GM12875 (cell line): ENCODE measurements around the gene ANKRD65.
"Not testable (repeated sequence)": the region's sequence is repeated elsewhere in the genome, so short reads cannot be mapped to it uniquely, and the experiment has no call there.

Experiments used
- H3K4me3 ChIP-seq: one replicate; pipeline ENCODE4 v1.5.1; 2011; ENCODE audit warnings: low read depth, low read length, control low read depth
- CTCF ChIP-seq: IDR thresholded peaks from 2 replicates; pipeline ENCODE4 v1.5.1; 2011; ENCODE audit warnings: low read depth, mild to moderate bottlenecking, control low read depth, inconsistent platforms, low read length, moderate library complexity, borderline replicate concordance; ENCODE audit not compliant: insufficient read depth

Gene ANKRD65

GRCh38 chr1:1421147-1421906, at the start of gene ANKRD65:
Gene ANKRD65 (minus strand): TSS chr1:1421276. CDS start chr1:1421005, 271 bp downstream.
- H3K4me3 ChIP-seq = no peak within 1 kb of the TSS
- TF ChIP-seq CTCF = no peak

GRCh38 chr1:1468196-1468985, 47.3 kb upstream of the ANKRD65 start:
- not testable (repeated sequence) for H3K4me3 ChIP-seq

GRCh38 chr1:1463312-1463711, 42.2 kb upstream of the ANKRD65 start:
- no peak overlapping the region for H3K4me3 ChIP-seq
- no peak for TF ChIP-seq CTCF

GRCh38 chr1:1462318-1462966, 41.4 kb upstream of the ANKRD65 start:
- H3K4me3 ChIP-seq = no peak overlapping the region
- TF ChIP-seq CTCF = no peak

- no peak overlapping the region for H3K4me3 ChIP-seq
- no peak for TF ChIP-seq CTCF
These were observed 40.7 kb upstream of the ANKRD65 start for GRCh38 chr1:1461721-1462317.

- no peak overlapping the region for H3K4me3 ChIP-seq
- TF ChIP-seq CTCF = no peak
These were observed 39.6 kb upstream of the ANKRD65 start for GRCh38 chr1:1460540-1461130.

GRCh38 chr1:1459711-1460110, 38.6 kb upstream of the ANKRD65 start:
- not testable (repeated sequence) for H3K4me3 ChIP-seq

GRCh38 chr1:1459156-1459555, 38.1 kb upstream of the ANKRD65 start:
- not testable (repeated sequence) for H3K4me3 ChIP-seq

GRCh38 chr1:1456683-1457255, 35.7 kb upstream of the ANKRD65 start:
- H3K4me3 ChIP-seq = not testable (repeated sequence)

GRCh38 chr1:1455934-1456333, 34.9 kb upstream of the ANKRD65 start:
- not testable (repeated sequence) for H3K4me3 ChIP-seq
